Measurements from ENCODE around the gene SEBOX.

DNA sequence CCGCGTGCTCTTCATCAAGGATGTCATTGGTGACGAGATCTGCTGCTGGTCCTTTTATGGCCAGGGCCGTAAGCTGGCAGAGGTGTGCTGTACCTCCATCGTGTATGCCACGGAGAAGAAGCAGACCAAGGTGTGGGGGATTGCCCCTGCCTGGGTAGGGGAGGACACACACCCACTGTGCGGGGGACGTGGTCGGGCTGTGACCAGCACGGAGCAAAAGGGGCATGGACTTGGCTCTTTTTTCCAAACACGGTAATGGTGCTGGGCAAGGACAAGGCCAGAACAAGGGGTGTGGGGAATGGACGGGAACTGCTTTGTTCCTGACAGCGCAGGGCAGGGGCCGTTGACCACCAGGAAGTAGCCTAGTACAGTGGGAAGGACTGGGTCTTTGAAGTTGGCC, 22.7 kb downstream of the SEBOX start:
- TF ChIP-seq, protein P1, sequence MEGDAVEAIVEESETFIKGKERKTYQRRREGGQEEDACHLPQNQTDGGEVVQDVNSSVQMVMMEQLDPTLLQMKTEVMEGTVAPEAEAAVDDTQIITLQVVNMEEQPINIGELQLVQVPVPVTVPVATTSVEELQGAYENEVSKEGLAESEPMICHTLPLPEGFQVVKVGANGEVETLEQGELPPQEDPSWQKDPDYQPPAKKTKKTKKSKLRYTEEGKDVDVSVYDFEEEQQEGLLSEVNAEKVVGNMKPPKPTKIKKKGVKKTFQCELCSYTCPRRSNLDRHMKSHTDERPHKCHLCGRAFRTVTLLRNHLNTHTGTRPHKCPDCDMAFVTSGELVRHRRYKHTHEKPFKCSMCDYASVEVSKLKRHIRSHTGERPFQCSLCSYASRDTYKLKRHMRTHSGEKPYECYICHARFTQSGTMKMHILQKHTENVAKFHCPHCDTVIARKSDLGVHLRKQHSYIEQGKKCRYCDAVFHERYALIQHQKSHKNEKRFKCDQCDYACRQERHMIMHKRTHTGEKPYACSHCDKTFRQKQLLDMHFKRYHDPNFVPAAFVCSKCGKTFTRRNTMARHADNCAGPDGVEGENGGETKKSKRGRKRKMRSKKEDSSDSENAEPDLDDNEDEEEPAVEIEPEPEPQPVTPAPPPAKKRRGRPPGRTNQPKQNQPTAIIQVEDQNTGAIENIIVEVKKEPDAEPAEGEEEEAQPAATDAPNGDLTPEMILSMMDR (IDR thresholded peaks at IDR 0.05 in 4 of 5, conservative IDR thresholded peaks at IDR 0.05 in 1 of 5), result no peak
- no peak for TF ChIP-seq POLR2A (IDR thresholded peaks at IDR 0.05)

Measured in gastrocnemius medialis (tissue), 4 donors.